Measurements from ENCODE around the gene MCRIP2. TPM values are rescaled to one million over a fixed set of nuclear protein-coding genes. Genes with fewer than 3 reads are reported as not detected.

Gene MCRIP2
- total RNA-seq, 1 donor from 2014 or later, result 24.6 TPM

DNA sequence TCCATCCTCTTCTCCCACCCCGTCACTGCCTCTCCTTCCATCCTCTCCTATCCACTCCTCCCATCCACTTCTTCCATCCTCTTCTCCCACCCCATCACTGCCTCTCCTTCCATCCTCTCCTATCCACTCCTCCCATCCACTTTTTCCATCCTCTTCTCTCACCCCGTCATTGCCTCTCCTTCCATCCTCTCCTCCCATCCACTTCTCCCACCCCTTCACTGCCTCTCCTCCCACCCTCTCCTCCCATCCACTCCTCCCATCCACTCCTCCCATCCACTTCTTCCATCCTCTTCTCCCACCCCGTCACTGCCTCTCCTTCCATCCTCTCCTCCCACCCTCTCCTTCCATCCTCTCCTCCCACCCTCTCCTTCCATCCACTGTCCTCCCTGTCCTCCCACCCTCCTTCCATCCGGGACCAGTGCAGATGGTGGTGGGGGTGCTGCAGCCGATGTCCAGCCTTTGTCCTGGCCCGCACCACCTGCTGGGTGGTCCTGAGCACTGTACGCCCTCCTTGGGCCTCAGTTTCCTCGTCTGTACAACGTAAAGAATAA, 9.7 kb upstream of the MCRIP2 start:
- DNase-seq (ENCODE audit: low spot score), result no peak

DNA sequence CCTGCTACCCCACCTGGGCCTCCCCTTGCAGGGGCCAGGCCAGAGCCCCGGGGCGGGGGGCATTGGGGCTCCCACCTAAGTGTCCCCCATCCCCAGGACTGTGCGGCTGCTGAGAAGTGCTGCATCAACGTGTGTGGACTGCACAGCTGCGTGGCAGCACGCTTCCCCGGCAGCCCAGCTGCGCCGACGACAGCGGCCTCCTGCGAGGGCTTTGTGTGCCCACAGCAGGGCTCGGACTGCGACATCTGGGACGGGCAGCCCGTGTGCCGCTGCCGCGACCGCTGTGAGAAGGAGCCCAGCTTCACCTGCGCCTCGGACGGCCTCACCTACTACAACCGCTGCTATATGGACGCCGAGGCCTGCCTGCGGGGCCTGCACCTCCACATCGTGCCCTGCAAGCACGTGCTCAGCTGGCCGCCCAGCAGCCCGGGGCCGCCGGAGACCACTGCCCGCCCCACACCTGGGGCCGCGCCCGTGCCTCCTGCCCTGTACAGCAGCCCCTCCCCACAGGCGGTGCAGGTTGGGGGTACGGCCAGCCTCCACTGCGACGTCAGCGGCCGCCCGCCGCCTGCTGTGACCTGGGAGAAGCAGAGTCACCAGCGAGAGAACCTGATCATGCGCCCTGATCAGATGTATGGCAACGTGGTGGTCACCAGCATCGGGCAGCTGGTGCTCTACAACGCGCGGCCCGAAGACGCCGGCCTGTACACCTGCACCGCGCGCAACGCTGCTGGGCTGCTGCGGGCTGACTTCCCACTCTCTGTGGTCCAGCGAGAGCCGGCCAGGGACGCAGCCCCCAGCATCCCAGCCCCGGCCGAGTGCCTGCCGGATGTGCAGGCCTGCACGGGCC, 8.9 kb upstream of the MCRIP2 start:
- DNase-seq (ENCODE audit: low spot score), result no peak

DNA sequence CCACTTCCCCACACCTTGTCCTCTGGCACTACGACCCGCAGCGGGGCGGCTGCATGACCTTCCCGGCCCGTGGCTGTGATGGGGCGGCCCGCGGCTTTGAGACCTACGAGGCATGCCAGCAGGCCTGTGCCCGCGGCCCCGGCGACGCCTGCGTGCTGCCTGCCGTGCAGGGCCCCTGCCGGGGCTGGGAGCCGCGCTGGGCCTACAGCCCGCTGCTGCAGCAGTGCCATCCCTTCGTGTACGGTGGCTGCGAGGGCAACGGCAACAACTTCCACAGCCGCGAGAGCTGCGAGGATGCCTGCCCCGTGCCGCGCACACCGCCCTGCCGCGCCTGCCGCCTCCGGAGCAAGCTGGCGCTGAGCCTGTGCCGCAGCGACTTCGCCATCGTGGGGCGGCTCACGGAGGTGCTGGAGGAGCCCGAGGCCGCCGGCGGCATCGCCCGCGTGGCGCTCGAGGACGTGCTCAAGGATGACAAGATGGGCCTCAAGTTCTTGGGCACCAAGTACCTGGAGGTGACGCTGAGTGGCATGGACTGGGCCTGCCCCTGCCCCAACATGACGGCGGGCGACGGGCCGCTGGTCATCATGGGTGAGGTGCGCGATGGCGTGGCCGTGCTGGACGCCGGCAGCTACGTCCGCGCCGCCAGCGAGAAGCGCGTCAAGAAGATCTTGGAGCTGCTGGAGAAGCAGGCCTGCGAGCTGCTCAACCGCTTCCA, 8.1 kb upstream of the MCRIP2 start:
- DNase-seq (ENCODE audit: low spot score), result no peak

DNA sequence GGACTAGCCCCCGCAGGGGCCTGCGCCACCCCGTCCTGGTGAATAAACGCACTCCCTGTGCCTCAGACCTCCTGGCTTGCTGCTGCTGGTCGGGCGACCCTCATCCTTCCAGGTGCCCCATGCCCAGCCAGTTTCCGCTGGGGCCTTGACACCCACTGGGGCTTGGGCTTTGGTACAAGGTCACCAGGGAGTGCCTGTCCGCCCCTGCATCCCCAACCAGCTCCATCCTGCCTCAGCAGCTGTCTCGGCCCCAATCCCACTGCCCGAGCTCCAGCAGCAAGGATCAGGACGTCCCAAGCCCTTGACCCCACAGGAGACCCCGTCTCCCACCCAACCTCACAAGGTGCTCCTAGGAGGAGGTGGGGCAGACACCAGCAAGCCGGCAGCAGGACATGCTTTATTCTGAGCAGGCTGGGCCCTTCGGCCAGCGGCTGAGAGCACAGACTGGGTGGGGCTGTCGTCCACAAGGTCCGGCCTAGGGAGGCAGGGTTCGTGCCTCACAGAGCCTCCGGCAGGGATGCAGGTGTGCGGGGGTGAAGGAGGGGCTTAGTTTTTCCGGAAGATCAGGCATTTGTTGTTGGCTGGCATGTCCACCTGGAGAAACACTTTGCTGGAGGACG, 7.5 kb upstream of the MCRIP2 start:
- no peak for DNase-seq (ENCODE audit: low spot score)

DNA sequence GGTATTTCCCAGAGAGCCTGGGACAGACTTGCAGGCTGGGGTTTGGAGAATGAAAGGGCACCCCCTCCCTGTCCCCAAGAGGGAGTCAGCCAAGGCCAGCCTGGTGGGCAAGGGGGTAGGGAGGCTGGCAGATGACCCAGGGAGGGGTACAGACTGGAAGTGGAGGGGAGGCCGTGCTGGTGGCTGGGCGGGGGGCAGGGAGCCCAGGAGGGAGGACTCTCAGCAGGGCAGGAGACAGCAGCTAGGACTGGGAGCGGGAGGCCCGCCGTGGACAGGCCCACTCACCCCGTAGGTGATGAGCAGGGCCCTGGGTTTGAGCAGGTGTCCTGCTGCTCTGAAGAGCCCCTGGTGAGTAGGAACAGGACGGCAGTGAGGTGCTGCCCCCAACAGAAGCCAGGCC, 6.6 kb upstream of the MCRIP2 start:
- no peak for DNase-seq (ENCODE audit: low spot score)

DNA sequence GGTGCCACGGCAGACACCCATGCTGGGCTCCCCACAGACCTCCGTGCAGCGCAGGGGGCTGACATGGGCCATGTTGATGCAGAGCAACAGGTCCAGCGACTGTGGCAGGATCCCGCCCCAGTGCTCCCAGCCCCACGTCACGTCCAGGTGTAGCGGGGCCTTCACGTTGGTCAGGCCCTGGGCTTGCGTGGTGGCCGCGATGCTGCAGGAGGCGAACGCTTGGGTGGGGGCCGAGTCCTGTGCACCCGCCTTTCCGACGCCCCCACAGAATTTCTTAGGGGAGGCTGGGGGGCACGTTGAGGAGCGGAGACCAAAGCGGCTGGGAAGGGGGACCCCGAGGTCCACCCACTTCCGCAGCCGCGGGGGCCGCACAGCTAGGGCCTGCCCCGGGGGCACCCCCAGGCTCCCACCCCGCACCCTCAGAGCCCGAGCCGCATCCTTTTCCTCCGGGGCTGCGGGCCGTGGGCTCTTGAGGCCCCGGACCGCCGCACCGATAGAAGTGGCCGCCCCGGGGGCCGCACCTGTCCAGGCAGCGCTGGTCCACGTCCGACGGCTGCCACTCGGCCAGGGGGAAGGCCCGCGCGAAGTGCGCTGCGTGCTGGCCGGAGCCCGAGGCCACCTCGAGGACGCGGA, 5.9 kb upstream of the MCRIP2 start:
- DNase-seq (ENCODE audit: low spot score), result no peak

DNA sequence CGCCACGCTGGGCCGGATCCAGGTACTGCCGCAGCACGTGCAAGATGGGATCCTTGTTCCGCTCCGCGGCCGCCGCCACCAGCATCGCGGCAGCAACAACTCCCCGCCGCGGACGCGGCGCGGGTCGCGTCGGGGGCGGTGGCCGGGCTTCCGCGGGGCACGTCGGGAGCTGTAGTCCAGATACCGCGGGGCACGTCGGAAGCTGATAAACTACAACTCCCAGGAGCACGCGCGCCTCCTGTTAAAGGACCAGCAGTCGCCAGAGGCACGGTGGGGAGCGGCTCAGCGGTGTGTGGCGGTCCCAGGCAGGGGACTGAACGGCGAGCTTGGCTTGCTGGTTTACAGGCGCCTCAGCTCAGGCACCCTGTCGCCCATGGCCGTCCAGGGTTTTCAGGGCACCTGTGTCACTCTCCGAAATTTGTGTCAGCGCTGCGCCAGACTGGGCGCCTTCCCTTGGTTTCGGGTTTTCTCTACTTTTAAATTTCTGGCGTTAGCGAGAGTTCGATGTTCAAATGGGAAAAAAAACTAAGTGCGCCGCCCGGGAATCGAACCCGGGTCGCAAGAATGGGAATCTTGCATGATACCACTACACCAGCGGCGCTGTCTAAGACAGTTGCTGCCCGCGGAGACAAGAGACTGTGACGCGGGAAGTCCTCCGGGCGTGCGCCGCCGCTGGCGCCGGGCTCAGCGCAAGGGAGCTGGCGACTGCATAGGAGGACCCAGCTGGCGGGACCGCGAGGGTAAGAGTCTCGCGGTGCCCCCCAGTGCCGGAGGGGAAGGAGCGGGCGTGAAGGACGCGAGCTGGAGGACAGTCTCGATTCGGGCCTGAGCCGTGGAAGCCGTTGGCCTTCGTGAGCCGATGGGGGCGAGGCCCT, 5.2 kb upstream of the MCRIP2 start, which contains the start of gene METTL26:
Gene METTL26, minus strand, starts transcription at position 100 of the 875 bp plus-strand sequence. Its CDS starts 15 bp downstream, at position 85.
- peak; percentile 97 for DNase-seq (ENCODE audit: low spot score)

DNA sequence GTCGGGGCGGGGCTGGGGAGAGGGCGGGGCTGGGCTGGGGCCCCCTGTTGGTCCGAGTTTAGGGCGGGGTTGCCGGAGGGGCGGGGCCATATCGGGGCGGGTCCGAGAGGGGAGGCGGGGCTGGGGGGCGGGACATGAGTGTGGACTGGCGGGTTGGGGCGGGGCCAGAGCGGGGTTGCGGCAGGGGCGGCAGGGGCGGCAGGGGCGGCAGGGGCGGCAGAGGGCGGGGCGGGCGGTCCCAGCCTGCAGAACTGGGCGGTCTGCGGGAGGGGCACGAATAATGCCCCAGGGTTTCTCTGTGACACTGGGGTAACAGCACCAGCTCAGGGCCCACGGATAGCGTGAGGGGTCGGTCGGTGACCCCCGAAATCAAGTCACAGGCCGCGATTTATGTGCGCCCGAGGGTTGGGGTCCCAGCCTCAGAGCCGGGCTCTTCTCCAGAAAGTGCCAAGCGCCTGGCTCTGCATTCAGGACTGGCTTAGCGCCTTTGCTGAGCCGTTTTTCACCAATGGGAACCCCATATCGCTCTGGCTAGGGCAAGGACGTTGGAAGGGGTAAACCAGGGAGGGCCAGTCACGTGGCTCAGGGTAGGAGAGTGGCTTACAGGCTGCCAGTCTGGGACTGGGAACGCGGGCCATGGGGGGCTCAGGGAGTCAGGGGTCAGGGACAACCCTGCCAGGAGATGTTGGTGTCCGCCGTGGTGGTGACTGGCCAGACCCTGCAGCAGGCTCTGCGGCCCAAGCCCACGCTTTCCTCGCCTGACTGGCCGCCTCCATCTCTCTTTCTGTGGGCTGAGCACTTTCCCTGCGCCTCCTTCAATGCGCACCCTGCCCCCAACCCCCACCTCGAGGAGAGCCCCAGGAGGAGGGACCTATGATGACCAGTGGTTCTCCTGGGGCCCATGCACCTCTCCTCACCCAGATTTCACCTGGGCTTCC, 4.3 kb upstream of the MCRIP2 start:
- DNase-seq (ENCODE audit: low spot score), result peak; percentile 48

DNA sequence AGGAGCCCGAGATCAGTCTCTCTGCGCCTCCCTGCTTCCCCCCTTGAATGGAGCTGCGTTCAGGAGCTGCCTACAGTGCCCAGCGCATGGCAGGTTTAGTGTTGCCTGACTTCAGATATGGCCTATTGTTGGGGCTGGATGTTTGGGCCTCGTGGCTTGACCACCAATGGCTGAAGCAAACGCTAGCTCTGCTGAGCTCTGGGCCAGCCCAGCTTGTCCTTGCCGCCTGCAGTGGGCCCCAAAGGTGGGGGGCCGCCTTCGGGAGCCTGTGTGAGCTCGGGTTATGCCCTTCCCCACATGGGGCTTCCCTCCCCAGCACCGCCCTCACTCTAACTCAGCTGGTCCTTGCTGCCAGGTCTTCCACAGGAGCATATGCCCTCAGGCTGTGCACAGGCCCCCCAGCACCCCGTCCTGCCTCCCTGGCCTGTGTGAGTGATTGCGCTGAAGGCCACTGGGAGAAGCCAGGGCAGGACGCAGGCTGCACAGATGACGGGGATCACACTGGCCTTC, 3.5 kb upstream of the MCRIP2 start:
- no peak for DNase-seq (ENCODE audit: low spot score)

DNA sequence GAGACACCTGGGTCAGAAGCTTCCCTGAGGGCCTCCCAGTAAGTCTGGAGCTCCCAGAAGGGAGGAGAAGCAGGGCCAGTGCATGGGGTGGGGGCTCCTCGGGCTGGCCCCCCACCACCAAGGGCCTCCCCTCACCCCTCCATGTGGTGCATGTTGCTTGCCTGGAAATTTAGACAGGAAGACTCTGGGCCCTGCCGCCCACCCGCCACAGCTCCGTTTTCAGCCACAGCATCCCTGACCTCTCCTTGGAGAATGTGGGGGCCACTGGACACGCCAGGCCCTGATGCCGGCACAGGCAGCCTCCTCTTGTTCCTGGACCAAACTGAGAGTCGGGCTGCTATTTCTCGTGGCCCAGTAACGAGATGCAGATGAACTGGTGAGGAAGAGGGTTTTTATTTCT, 2.8 kb upstream of the MCRIP2 start:
- no peak for DNase-seq (ENCODE audit: low spot score)

DNA sequence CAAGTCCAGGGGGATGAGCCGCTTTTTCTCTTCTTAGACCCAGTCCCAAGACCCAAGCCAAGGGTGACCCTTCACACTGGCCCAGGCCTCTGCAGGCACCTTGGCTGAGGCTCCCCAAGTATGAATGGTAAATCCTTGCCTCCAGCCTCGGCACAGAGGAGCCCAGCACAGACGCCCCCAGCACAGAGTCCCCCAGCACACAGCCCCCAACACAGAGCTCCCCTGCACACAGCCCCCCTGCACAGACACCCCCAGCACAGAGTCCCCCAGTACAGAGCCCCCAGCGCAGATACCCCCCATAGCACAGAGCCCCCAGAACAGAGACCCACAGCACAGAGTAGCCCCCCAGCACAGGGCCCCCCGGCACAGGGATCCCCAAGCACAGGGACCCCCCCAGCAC, 1.0 kb upstream of the MCRIP2 start:
- DNase-seq (ENCODE audit: low spot score), result no peak

DNA sequence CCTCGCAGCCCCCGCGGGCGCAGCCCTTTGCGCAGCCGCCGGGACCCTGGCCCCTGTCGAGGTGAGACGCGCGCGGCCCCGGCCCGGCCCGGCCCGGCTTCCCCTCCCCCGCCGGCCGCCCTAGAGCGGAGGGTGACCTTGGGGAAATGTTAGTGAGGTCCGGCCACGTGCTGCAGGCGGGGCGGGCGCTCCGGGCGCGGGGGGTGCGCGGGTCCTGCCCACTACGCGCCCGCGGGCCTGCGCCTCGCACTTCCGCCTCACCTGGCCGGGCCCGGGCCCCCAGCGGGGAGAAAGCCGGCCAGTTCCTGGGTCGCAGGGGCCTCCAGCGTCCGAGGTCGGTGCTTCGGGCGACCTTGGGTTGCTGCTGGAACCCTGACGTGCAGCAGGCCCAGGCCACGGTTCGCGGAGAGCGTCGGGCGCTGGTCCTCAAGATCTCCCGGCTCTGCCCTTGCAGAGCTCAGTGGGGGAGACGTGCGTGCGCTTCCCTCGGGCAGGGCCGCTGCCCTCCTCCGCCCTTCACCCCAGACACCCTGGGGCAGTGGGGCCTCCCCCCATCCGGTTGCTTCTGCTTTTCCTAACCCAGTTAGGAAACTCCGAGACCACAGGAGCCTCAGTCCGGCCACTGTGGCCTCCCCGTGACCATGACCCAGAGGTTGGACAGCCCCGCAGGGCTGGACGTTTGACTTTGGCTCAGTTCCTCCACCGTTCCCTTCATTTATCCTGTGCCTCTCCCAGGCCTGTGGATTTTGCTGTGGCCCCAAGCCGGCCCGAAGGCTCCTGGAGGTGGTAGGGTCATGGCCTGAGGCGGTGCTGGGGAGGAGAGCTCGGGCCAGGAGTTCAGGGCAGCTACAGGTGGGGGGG, 791 bp downstream of the MCRIP2 start:
- peak; percentile 31 for DNase-seq (ENCODE audit: low spot score)

DNA sequence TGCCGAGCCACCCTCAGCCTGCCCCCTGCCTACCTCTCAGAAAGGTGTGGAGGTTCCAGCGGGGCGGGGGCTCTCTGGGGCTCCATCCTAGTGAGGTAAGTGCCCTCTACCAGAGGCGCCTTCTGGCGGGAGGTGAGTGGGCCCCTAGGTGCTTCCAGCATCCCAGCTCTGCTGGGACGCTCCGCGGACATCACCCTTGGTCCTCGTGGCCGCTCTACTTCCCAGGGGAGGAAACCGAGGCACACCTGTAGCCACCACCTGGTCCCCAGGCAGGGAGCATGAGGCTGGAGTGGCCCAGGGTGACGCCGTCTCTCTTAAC, 1.4 kb downstream of the MCRIP2 start:
- no peak for DNase-seq (ENCODE audit: low spot score)

DNA sequence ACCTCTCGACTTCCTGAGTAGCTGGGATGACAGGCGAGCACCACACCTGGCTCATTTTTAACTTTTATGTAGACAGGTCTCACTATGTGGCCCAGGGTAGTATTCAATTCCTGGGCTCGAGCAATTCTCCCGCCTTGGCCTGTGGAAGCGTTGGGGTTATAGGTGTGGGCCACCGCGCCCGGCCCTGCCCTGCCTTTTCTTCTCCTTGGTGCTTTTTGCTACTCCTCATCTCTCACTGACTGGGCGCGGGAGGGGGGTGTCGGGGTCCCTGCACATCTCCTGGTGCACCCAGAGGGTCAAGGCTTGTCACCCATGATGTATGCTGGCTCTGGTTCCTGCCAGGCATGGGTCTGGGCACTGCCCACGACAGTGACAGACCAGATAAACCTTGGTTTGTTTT, 2.9 kb downstream of the MCRIP2 start:
- no peak for DNase-seq (ENCODE audit: low spot score)

DNA sequence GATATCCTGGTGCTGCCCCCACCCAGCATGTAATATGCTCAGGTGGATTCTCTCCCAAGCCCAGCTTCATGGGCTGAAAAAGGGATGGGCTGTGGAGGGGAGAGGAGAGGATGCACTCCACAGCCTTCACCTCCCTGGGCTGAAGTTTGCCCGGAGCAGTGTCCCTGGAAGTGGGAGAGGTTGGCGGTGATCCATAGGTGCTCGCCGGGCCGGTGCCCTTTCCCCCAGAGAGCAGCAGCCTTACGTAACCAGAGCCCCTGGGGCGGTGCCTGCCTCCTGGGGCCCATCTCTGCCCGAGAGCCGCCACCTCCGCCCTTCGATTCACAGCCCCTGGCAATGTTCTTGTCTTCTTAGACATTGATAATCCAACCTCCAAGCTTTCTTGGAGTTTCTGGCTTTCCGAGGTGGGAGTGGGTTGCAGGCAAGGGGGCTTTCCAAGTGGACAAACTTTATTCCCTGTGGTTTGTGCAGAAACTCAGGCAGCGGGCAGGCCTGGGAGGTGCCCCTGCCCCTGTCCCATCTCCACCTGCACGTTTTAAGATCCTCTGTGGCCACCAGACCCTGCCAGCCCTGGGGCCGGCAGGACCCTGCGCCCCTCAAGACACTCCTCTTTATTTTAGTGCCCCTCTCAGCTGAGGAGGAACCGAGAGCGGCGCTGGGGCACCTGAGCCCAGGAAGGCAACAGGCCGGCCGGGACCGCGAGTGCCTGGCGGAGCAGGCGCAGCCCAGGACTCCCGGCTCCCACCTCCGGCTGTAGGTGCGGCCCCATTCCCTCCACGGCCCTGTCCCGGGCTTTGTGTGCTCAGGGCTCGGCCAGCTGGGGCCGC, 4.4 kb downstream of the MCRIP2 start:
- DNase-seq (ENCODE audit: low spot score), result no peak

DNA sequence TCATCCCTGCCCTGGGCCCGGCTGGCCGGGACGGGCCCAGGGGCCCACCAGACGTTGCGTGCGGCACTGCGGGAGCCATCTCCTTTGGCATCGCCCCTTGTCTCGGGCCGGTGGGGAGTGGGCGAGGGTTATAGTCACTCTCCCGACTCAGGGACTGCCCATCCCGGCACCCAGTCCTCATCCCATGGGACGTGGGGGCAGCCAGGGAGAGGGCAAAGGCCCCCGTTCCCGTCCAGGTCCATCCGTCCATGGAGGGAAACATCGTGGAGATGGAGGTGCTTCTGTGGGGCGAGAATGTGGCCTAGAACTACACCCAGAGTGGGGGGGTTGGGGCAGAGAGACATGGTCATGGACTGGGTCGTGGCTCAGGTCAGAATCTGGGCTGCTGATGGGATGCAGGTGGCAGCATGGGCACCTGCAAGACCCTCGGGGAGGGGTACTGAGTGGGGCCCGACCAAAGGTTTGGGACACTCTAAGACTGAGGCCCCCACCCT, 5.1 kb downstream of the MCRIP2 start:
- no peak for DNase-seq (ENCODE audit: low spot score)

DNA sequence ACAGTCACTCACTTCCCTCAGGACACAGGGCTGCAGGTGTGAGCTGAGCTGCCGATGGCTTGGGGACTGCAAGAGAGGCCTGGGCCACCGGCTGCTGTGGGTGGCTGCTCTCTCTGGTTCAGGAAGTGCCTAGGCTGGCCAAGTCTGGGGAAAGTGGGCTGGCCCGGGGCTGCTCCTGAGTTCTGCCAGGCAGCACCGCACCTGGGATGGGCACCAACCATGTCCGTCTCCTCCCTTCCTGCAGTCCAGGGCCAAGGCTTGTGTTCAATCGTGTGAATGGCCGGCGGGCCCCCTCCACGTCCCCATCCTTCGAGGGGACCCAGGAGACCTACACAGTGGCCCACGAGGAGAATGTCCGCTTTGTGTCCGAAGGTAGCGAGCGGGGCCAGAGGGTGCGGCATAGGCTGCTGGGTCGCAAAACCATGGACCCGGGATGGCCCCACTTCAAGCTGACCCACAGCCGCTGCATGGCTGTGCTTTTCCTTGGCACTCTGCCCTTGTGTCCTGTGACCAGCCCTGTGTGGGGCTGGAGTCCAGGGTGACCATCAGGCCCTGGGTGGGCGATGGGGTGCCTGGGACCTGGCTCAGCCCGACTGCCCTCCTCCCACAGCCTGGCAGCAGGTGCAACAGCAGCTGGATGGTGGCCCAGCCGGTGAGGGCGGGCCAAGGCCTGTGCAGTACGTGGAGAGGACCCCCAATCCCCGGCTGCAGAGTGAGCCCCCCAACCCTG, 5.7 kb downstream of the MCRIP2 start:
- no peak for DNase-seq (ENCODE audit: low spot score)
